ENCODE results near the gene MICOS13.

- no peak for TF ChIP-seq GATA2 (IDR thresholded peaks at IDR 0.05; ENCODE audit: low read depth, low read length)
- no peak for TF ChIP-seq GATA3 (IDR thresholded peaks at IDR 0.05; ENCODE audit: low read depth, low read length)
Observed at GRCh38 chr19:5628461-5628860, 51.9 kb downstream of the MICOS13 start.

Data from SH-SY5Y (cell line).